ENCODE measurements around the gene PTPRG. TPM values are rescaled to one million over a fixed set of nuclear protein-coding genes. Genes with fewer than 3 reads are reported as not detected.

Gene PTPRG
- total RNA-seq, 2 experiments from 2014 or later = 0.13 to 0.70 TPM

DNA sequence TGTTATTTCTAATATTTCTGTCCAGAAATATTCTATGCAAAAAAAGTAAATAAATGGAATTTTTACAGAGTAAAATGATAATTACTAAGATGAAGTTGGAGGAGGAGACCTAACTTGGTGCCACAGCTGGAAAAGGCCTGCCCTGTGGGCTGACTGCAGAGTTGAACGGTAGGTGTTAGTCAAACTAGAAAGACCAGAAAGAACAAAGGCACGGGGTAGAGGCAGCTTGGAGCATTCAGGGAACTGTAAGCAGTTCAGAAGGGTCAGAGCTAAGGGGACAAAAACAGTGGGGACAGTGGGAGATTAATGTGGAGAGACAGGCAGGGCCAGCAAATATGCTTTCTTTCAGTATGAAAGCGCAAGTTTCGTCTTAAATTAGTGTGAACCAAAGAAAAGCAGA is 39.3 kb upstream of the PTPRG start:
- Histone ChIP-seq H3K27ac (ENCODE audit: low read depth, low read length, poor library complexity, severe bottlenecking) (no peak overlapping the region), H3K36me3 (ENCODE audit: insufficient read depth, low read length) (no peaks in the 10 kb centered on the region), H3K4me1 (ENCODE audit: insufficient read depth, low read length, poor library complexity, severe bottlenecking) (no peaks in the 10 kb centered on the region), H4K20me1 (ENCODE audit: insufficient read depth, low read length) (no peaks in the 10 kb centered on the region), H3K9me2 (ENCODE audit: insufficient read depth, low read length) (no peaks in the 10 kb centered on the region), H3K4me2 (ENCODE audit: low read length) (no peak overlapping the region), H2AFZ (ENCODE audit: low read length) (no peak overlapping the region), H3K79me2 (ENCODE audit: insufficient read depth, low read depth, low read length) (no peaks in the 10 kb centered on the region), H3K9me3 (ENCODE audit: low read length) (no peaks in the 10 kb centered on the region), H3K4me3 (ENCODE audit: low read depth, low read length, poor library complexity, severe bottlenecking) (no peak overlapping the region)
- TF ChIP-seq EZH2phosphoT487 (IDR thresholded peaks at IDR 0.05; ENCODE audit: borderline replicate concordance, low read depth, low read length) = no peak
- TF ChIP-seq, protein P1, sequence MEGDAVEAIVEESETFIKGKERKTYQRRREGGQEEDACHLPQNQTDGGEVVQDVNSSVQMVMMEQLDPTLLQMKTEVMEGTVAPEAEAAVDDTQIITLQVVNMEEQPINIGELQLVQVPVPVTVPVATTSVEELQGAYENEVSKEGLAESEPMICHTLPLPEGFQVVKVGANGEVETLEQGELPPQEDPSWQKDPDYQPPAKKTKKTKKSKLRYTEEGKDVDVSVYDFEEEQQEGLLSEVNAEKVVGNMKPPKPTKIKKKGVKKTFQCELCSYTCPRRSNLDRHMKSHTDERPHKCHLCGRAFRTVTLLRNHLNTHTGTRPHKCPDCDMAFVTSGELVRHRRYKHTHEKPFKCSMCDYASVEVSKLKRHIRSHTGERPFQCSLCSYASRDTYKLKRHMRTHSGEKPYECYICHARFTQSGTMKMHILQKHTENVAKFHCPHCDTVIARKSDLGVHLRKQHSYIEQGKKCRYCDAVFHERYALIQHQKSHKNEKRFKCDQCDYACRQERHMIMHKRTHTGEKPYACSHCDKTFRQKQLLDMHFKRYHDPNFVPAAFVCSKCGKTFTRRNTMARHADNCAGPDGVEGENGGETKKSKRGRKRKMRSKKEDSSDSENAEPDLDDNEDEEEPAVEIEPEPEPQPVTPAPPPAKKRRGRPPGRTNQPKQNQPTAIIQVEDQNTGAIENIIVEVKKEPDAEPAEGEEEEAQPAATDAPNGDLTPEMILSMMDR (conservative IDR thresholded peaks at IDR 0.05; ENCODE audit: low read length) = no peak
- DNase-seq (ENCODE audit: low spot score) = no peak
- BruUV-seq (replicated peaks) = no TSS peak
- POLR2A ChIA-PET = no interaction called here
- intact Hi-C loops (cut with micrococcal nuclease; ENCODE audit: unreplicated experiment) = no loop called here
- CTCF ChIA-PET (ENCODE audit: unreplicated experiment) = no interaction called here

DNA sequence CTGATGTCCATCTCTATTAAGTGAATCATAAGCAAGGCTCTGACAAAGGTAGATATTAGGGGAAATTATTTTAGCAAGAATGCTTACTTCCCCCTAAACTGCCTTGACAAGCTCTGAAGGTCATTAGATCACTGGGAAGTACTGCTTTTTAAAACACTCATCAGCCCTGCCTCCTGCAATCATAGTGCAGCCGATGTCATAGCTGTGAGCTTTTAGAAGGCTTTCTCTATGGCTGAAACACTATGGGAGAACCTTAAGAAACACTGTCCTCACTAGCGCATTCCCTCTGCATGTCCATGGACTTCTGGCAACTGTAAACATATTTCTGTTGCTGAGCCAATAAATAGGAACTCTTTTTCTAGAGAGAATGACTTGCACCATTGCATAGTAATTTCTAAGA is 38.7 kb upstream of the PTPRG start:
- Histone ChIP-seq H3K4me2 (ENCODE audit: low read length) (no peak overlapping the region), H3K36me3 (ENCODE audit: insufficient read depth, low read length) (no peaks in the 10 kb centered on the region), H3K79me2 (ENCODE audit: insufficient read depth, low read depth, low read length) (no peaks in the 10 kb centered on the region), H4K20me1 (ENCODE audit: insufficient read depth, low read length) (no peaks in the 10 kb centered on the region), H3K4me3 (ENCODE audit: low read depth, low read length, poor library complexity, severe bottlenecking) (no peak overlapping the region), H3K9me2 (ENCODE audit: insufficient read depth, low read length) (no peaks in the 10 kb centered on the region), H3K4me1 (ENCODE audit: insufficient read depth, low read length, poor library complexity, severe bottlenecking) (no peaks in the 10 kb centered on the region), H3K9me3 (ENCODE audit: low read length) (no peaks in the 10 kb centered on the region), H3K27ac (ENCODE audit: low read depth, low read length, poor library complexity, severe bottlenecking) (no peak overlapping the region), H2AFZ (ENCODE audit: low read length) (no peak overlapping the region)
- TF ChIP-seq EZH2phosphoT487 (IDR thresholded peaks at IDR 0.05; ENCODE audit: borderline replicate concordance, low read depth, low read length) = no peak
- TF ChIP-seq, protein P1 (conservative IDR thresholded peaks at IDR 0.05; ENCODE audit: low read length) = no peak
- DNase-seq (ENCODE audit: low spot score) = no peak
- no TSS peak for BruUV-seq (replicated peaks)
- ChIA-PET POLR2A (no interaction called here), CTCF (ENCODE audit: unreplicated experiment) (no interaction called here)
- intact Hi-C loops (cut with micrococcal nuclease; ENCODE audit: unreplicated experiment) = no loop called here

DNA sequence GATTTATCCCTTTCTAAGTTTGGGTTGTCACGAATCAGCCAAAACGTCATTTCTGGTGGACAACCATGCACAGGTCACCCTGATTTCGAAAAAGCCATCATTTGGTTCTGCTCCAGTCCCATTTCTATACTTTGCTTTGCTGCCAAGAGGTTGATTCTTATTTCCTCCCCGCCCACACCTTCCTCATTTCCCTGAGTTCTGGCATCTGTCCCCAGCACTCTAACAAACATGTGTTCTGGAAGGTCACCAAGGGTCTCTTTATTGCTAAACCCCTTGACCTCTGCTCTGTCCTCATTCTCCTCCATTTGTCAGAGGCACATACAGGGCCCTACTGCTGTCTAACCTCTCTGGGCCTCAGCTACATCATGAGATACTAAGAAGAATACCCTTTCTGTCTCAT is 36.4 kb upstream of the PTPRG start:
- intact Hi-C loops (cut with micrococcal nuclease; ENCODE audit: unreplicated experiment) = no loop called here
- POLR2A ChIA-PET = no interaction called here
- DNase-seq (ENCODE audit: low spot score) = no peak
- no peaks in the 10 kb centered on the region for H3K36me3 ChIP-seq (ENCODE audit: insufficient read depth, low read length)
- H3K4me1 ChIP-seq (ENCODE audit: insufficient read depth, low read length, poor library complexity, severe bottlenecking) = no peaks in the 10 kb centered on the region
- H3K9me2 ChIP-seq (ENCODE audit: insufficient read depth, low read length) = no peaks in the 10 kb centered on the region
- BruUV-seq (replicated peaks) = no TSS peak
- TF ChIP-seq EZH2phosphoT487 (IDR thresholded peaks at IDR 0.05; ENCODE audit: borderline replicate concordance, low read depth, low read length) = no peak
- TF ChIP-seq, protein P1 (conservative IDR thresholded peaks at IDR 0.05; ENCODE audit: low read length) = no peak
- H3K9me3 ChIP-seq (ENCODE audit: low read length) = no peaks in the 10 kb centered on the region
- H2AFZ ChIP-seq (ENCODE audit: low read length) = no peak overlapping the region
- CTCF ChIA-PET (ENCODE audit: unreplicated experiment) = no interaction called here
- H3K27ac ChIP-seq (ENCODE audit: low read depth, low read length, poor library complexity, severe bottlenecking) = no peak overlapping the region
- no peaks in the 10 kb centered on the region for H4K20me1 ChIP-seq (ENCODE audit: insufficient read depth, low read length)
- H3K4me2 ChIP-seq (ENCODE audit: low read length) = no peak overlapping the region
- no peak overlapping the region for H3K4me3 ChIP-seq (ENCODE audit: low read depth, low read length, poor library complexity, severe bottlenecking)
- H3K79me2 ChIP-seq (ENCODE audit: insufficient read depth, low read depth, low read length) = no peaks in the 10 kb centered on the region
